Colonic mucosa (tissue), 4 donors: ENCODE measurements around the gene GGT5. TPM values are rescaled to one million over a fixed set of nuclear protein-coding genes. Genes with fewer than 3 reads are reported as not detected.
"Not testable (repeated sequence)": the region's sequence is repeated elsewhere in the genome, so short reads cannot be mapped to it uniquely, and the experiment has no call there.

Experiments used
- DNase-seq: peaks from one replicate; pipeline ENCODE4 v3.0.0-alpha.2; 2020
- H3K27ac ChIP-seq: fragments of 200-600 bp; one replicate; pipeline ENCODE4 v1.8.0; 2021
- H3K27me3 ChIP-seq: fragments of 200-600 bp; one replicate; pipeline ENCODE4 v1.8.0; 2021
- H3K36me3 ChIP-seq: fragments of 200-600 bp; one replicate; pipeline ENCODE4 v1.8.0; 2021
- H3K4me1 ChIP-seq: fragments of 200-600 bp; one replicate; pipeline ENCODE4 v1.8.0; 2021; ENCODE audit warnings: mild to moderate bottlenecking
- H3K4me3 ChIP-seq: fragments of 200-600 bp; one replicate; pipeline ENCODE4 v1.8.0; 2021
- H3K9ac ChIP-seq, 2 donors: one replicate each; pipeline ENCODE4 v1.7.0; 2013; ENCODE audit warnings: control low read depth in 2 of 2, low read depth in 2 of 2, low read length in 2 of 2
- H3K9me3 ChIP-seq: fragments of 200-600 bp; one replicate; pipeline ENCODE4 v1.8.0; 2021
- intact Hi-C: fragments of 100-400 bp; cut with DNase I; formaldehyde crosslinking; loops from one replicate; pipeline ENCODE4 v1.14.1; 2022
- total RNA-seq, 2 donors: library from RNA; stranded (reverse); fragmentation: NEBNext Ultra II Directional in 1 of 2; extraction: Animal tissue kit (Norgen Biotek cat#: 25700) in 1 of 2; gene quantifications; one replicate each; pipeline ENCODE4 v1.2.1, GENCODE V29; 2021
- TF ChIP-seq, protein P1 (sequence below): fragments of 200-600 bp; IDR thresholded peaks from one replicate; pipeline ENCODE4 v1.8.0; 2022; ENCODE audit warnings: antibody characterized with exemption, mild to moderate bottlenecking
- donor health status: healthy.
- donor health status: DM: no; HTN: no; CAD: no.
- donor health status: DM: no; HTN: no; CAD: no.

GGT5 gene
- total RNA-seq, 2 donors from 2014 or later: 2.6 to 3.7 TPM

DNA sequence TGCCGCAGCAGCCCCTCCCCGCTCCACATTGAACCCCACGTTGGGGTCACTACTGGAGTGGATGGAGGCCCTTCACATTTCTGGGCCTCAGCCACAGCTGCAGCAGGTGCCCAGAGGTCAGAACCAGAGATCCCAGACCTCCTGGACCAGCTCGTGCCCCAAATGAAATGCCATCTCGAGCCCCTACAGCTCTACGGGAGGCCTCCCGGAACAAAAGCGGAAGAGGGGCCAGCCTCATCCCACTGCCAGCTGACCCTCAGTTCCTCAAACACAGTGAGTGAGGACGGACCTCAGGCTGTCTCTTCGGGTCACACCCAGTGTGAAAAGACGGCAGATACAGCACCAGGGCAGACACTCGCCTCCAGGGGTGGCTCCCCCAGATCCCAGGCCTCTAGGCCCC lies 8.2 kb upstream of the GGT5 start:
- H3K36me3 ChIP-seq, H3K9me3 ChIP-seq, H3K4me3 ChIP-seq, H3K9ac ChIP-seq, H3K27me3 ChIP-seq, intact Hi-C loops, H3K4me1 ChIP-seq, DNase-seq, H3K27ac ChIP-seq: not testable (repeated sequence)

DNA sequence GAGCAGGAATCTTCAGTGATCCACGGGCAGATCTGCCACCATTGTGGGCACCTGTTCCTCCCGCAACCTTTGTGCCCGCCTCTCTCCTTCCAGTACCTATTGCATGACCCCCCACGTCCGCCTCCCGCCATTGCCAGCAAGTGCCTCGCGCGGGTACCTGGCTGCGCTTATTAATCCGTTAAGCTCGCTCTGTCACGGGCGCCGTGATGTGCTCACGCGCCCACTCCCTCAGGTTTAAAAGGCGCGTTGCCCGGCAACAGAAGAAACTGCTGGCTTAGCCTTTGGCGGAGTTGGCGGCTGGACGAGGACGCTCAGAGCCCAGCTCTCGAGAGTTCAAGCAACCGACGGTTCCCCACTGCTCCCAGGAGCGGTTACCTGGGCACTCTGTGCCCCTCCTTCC lies 6.4 kb upstream of the GGT5 start:
- H3K9me3 ChIP-seq, H3K36me3 ChIP-seq, H3K27me3 ChIP-seq, H3K4me3 ChIP-seq, H3K9ac ChIP-seq, H3K27ac ChIP-seq, H3K4me1 ChIP-seq, intact Hi-C loops, DNase-seq: not testable (repeated sequence)

DNA sequence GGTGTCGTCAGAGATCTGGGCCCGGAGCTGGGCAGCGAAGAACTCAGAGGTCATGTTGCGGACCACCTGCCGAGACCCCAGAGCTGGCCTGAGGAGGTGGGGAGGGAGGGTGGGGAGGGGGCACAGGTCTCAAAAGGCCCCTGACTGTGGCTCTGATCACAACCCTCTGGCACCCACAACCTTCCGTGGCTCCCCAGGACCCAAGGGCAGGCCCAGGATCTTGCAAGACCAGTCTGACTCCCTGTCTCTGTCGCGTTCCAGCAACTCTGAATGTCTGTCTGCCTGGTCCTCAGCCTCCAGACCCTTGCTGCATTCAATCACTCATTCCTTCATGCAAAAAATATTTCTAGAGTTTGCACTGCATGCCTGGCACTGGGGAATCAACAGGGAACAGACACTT lies 4.5 kb upstream of the GGT5 start:
- DNase-seq, H3K9me3 ChIP-seq, H3K4me1 ChIP-seq, H3K4me3 ChIP-seq, H3K27me3 ChIP-seq, H3K27ac ChIP-seq, H3K9ac ChIP-seq, H3K36me3 ChIP-seq: not testable (repeated sequence)
- intact Hi-C loops: loop anchor here (5.0 to 10.0 kb wide), 2 partner anchors 62 to 265 kb away; partner anchors contain the start of gene GSTT2

DNA sequence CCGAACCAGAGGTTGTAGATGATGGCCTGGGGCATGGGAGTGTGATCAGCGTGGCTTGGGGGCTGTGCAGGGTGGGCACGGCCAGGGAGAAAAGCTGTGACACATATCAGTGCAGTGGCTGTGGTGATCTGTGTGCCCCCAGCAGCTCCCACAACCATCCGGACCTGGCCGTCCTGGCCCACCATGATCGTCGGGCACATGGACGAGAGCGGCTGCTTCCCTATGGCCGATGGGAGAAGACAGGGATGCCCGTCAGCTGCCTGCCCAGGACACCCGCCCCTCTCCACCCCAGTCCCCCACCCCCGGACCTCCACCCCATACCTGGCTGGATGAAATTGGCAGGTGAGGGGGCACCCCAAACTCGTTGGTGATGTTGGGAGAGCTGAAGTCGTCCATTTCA lies 3.7 kb upstream of the GGT5 start:
- H3K4me3 ChIP-seq, H3K27me3 ChIP-seq, H3K9me3 ChIP-seq, H3K27ac ChIP-seq, H3K4me1 ChIP-seq, H3K36me3 ChIP-seq, H3K9ac ChIP-seq, DNase-seq: not testable (repeated sequence)
- intact Hi-C loops: loop anchor here (5.0 to 10.0 kb wide), 2 partner anchors 61 to 264 kb away; partner anchors contain the start of gene GSTT2

DNA sequence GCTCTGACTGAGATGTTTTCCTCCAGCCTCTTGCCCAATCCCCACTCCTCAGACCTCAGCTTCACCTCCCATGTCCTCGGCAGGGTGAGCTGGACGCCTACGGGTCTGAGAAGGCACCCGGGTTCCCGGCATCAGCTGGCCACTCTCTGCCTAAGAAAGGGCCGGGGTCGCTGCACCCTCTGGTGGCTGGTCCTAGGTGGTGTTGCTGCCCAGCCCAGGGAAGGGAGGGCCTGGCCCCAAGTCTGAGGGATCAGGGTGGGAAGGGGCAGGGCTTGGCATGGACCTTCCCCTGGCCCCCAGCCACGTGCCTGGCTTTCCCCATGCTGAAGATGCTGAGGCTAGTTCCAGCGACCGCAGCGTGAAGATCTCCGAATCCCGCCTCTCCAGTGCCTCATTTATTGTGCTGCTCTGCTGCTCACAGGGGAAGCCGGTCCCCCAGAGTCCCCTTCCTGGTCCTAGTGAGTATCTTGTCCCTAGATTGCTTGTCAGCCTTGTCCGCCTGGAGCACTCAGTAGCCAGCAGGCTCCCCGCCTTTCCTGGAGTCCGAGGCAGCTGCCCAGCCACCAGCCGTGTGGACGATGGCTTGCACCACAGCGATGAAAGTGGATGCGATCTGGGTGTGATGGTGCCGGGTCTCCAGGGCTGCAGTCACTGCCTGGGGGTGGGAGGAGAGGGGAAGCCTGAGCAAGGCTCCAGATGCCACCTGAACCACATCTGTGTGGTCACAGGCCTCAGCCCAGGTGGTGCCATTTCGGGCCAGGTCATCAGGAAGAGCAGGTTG lies 2.9 kb upstream of the GGT5 start:
- no peak overlapping the region for H3K9ac ChIP-seq
- no peaks in the 10 kb centered on the region for H3K9me3 ChIP-seq
- H3K4me3 ChIP-seq: no peak overlapping the region
- no peaks in the 10 kb centered on the region for H3K27me3 ChIP-seq
- H3K27ac ChIP-seq: no peak overlapping the region
- TF ChIP-seq, protein P1, sequence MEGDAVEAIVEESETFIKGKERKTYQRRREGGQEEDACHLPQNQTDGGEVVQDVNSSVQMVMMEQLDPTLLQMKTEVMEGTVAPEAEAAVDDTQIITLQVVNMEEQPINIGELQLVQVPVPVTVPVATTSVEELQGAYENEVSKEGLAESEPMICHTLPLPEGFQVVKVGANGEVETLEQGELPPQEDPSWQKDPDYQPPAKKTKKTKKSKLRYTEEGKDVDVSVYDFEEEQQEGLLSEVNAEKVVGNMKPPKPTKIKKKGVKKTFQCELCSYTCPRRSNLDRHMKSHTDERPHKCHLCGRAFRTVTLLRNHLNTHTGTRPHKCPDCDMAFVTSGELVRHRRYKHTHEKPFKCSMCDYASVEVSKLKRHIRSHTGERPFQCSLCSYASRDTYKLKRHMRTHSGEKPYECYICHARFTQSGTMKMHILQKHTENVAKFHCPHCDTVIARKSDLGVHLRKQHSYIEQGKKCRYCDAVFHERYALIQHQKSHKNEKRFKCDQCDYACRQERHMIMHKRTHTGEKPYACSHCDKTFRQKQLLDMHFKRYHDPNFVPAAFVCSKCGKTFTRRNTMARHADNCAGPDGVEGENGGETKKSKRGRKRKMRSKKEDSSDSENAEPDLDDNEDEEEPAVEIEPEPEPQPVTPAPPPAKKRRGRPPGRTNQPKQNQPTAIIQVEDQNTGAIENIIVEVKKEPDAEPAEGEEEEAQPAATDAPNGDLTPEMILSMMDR: peak; percentile 60
- H3K4me1 ChIP-seq: no peaks in the 10 kb centered on the region
- H3K36me3 ChIP-seq: no peaks in the 10 kb centered on the region
- intact Hi-C loops: loop anchor here (5.0 to 10.0 kb wide), 2 partner anchors 60 to 263 kb away; partner anchors contain the start of gene GSTT2
- DNase-seq: peak; percentile 78

DNA sequence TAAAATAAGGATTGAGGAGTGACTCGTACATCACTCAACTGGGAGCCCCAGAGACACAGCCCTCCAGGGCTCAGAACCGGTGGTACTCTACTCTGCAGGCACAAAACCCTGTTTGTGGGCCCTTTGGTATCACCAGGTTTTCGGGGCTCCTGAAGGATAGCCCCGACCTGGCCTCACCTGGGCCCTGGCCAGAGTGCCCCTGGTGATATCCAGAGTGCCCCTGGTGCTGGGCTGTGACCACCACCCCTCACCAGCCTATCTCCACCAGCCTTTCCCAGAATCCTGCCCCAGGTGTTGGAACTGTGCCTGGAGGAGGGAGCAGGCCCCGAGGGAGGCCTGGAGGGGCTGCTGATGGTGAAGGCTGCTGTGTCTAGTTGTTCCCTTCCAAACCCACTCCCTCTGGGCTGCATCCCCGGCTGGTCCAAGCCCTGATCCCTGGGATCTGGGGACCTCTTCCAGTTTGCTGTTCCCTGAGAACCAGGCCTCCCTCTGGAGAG lies 2.2 kb upstream of the GGT5 start:
- Histone ChIP-seq H3K4me1 (no peaks in the 10 kb centered on the region), H3K9ac (peak overlapping the region in 1 of 2 donors; percentile 53), H3K36me3 (no peaks in the 10 kb centered on the region), H3K27ac (peak overlapping the region; percentile 18), H3K27me3 (no peaks in the 10 kb centered on the region), H3K4me3 (no peak overlapping the region), H3K9me3 (no peaks in the 10 kb centered on the region)
- intact Hi-C loops: loop anchor here (5.0 to 10.0 kb wide), 2 partner anchors 60 to 262 kb away; partner anchors contain the start of gene GSTT2
- no peak for DNase-seq
- TF ChIP-seq, protein P1: no peak

GRCh38 chr22:24245584-24246561 lies 991 bp upstream of the GGT5 start:
- H3K9me3 ChIP-seq, H3K4me3 ChIP-seq, H3K36me3 ChIP-seq, H3K4me1 ChIP-seq, H3K9ac ChIP-seq, H3K27me3 ChIP-seq: not testable (repeated sequence)
- peak; percentile 42 for DNase-seq
- peak overlapping the region; percentile 44 for H3K27ac ChIP-seq
- intact Hi-C loops: loop anchor here (5.0 to 10.0 kb wide), 2 partner anchors 59 to 261 kb away; partner anchors contain the start of gene GSTT2
